ENCODE measurements around the gene RHOBTB1.

The RHOBTB1 gene

DNA sequence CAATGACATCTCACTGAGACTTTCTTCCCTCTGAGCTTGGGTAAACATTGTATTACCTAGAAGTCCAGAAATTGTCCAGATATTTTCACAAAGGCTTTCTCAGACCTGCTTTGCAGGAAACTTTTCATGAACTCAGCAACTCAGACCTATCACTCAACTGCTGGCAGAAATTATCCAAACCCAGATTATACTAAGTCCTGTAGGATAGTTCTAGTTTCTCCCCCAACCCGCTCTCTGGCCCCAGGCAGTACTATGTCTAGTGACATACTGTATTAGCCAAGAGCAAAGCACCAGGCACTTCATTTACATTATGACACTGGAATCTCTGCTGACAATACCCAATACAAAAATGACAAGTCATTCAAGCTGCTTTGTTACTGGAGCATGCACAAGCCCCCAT lies 75.0 kb downstream of the RHOBTB1 start:
- H3K4me3 ChIP-seq (ENCODE audit: low read depth, low read length) = no peak overlapping the region
- TF ChIP-seq MAX (IDR thresholded peaks at IDR 0.05; ENCODE audit: low read depth, low read length) (no peak), MYC (IDR thresholded peaks at IDR 0.05; ENCODE audit: low read depth, low read length) (no peak), POLR2A (IDR thresholded peaks at IDR 0.05; ENCODE audit: extremely low read depth, insufficient read length) (no peak), CTCF (IDR thresholded peaks at IDR 0.05; ENCODE audit: low read depth, low read length) (no peak)
- DNase-seq (ENCODE audit: low read depth) = no peak

DNA sequence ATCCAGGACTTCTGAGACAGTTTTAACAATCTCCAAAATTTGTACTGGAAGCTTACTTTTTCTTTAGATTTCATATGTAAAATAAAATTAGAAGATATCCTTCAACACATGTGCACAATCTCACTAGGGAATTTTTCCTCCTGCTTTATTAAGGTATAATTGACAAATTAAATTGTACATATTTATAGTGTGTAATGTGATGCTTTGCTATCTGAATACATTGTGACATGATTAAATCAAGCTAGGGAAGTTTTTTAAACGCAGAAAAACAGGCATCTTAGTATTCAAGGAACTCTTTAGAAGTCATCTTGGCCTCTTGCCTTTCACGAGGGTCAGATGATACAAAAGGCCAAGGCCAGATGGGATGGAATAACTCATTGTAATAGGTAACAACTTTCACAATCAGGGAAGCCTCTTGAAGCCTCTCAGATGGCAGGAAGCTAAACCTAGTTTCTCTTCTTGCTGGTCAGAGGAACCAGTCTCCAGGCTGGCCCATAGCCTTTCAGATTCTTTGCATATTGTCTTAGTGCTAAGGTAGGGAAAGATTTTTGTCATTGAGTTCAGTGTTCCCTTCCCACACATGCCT lies 78.7 kb downstream of the RHOBTB1 start:
- no peak for DNase-seq (ENCODE audit: low read depth)
- H3K4me3 ChIP-seq (ENCODE audit: low read depth, low read length) = no peak overlapping the region
- TF ChIP-seq POLR2A (IDR thresholded peaks at IDR 0.05; ENCODE audit: extremely low read depth, insufficient read length) (no peak), MYC (IDR thresholded peaks at IDR 0.05; ENCODE audit: low read depth, low read length) (no peak), MAX (IDR thresholded peaks at IDR 0.05; ENCODE audit: low read depth, low read length) (no peak), CTCF (IDR thresholded peaks at IDR 0.05; ENCODE audit: low read depth, low read length) (no peak)

- H3K4me3 ChIP-seq (ENCODE audit: low read depth, low read length) = no peak overlapping the region
- no peak for DNase-seq (ENCODE audit: low read depth)
- TF ChIP-seq MAX (IDR thresholded peaks at IDR 0.05; ENCODE audit: low read depth, low read length) (no peak), POLR2A (IDR thresholded peaks at IDR 0.05; ENCODE audit: extremely low read depth, insufficient read length) (no peak), MYC (IDR thresholded peaks at IDR 0.05; ENCODE audit: low read depth, low read length) (no peak), CTCF (IDR thresholded peaks at IDR 0.05; ENCODE audit: low read depth, low read length) (no peak)
Observed at GRCh38 chr10:60863796-60864195, 80.2 kb downstream of the RHOBTB1 start.

- no peak overlapping the region for H3K4me3 ChIP-seq (ENCODE audit: low read depth, low read length)
- no peak for TF ChIP-seq MAX (IDR thresholded peaks at IDR 0.05; ENCODE audit: low read depth, low read length)
- TF ChIP-seq POLR2A (IDR thresholded peaks at IDR 0.05; ENCODE audit: extremely low read depth, insufficient read length) = no peak
- TF ChIP-seq MYC (IDR thresholded peaks at IDR 0.05; ENCODE audit: low read depth, low read length) = no peak
- TF ChIP-seq CTCF (IDR thresholded peaks at IDR 0.05; ENCODE audit: low read depth, low read length) = no peak
Observed at GRCh38 chr10:60862517-60862916, 81.5 kb downstream of the RHOBTB1 start.

DNA sequence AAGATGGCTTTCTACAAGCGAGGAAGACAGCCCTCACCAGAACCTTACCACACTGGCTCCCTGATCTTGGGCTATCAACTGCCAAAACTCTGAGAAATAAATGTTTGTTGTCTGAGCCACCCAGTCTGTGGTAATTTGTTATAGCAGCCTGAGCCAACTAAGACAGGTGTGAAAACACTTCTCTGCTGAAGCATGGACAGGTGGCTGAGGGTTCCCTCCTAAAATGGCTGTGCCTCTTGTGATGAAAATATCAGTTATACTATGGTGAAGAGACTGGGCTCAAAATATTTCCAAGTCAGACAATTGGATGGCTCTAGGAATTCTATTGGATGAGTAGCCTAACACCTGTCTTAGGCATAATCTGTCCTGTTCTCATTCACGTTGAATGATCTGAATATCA lies 87.6 kb downstream of the RHOBTB1 start:
- no peak overlapping the region for H3K4me3 ChIP-seq (ENCODE audit: low read depth, low read length)
- no peak for DNase-seq (ENCODE audit: low read depth)
- TF ChIP-seq CTCF (IDR thresholded peaks at IDR 0.05; ENCODE audit: low read depth, low read length) (no peak), MAX (IDR thresholded peaks at IDR 0.05; ENCODE audit: low read depth, low read length) (no peak), POLR2A (IDR thresholded peaks at IDR 0.05; ENCODE audit: extremely low read depth, insufficient read length) (no peak), MYC (IDR thresholded peaks at IDR 0.05; ENCODE audit: low read depth, low read length) (no peak)

More at GRCh38 chr10:60862517-60862916, 81.5 kb downstream of the RHOBTB1 start:
- no peak for DNase-seq (ENCODE audit: low read depth)
